ENCODE measurements around the gene PCGF3.

DNA sequence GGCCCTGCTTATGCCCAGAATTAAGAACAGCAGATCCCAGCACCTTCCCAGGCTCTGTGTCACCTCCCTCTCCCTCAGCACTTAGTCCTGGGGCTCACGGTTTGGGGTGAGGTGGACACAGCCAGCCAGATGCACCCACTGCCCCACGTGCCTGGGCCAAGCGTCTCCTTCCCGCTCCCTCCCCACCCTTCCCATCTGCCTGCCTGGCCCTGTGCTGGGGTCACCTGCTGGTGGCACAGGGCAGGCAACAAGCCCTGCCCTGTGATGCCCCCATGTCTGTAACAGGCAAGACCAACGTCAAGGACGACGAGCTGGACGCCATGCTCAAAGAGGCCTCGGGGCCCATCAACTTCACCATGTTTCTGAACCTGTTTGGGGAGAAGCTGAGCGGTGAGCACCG is 26.0 kb upstream of the PCGF3 start:
- TF ChIP-seq CTCF (conservative IDR thresholded peaks at IDR 0.05; ENCODE audit: low read depth, low read length) (no peak), EZH2 (IDR thresholded peaks at IDR 0.05; ENCODE audit: low read length, unreplicated experiment) (no peak), EZH2phosphoT487 (IDR thresholded peaks at IDR 0.05; ENCODE audit: borderline replicate concordance, low read length) (no peak)
